ENCODE measurements around the gene HCFC1. TPM values are rescaled to one million over a fixed set of nuclear protein-coding genes. Genes with fewer than 3 reads are reported as not detected.

HCFC1 gene
- total and polyA plus RNA-seq, 2 of the 8 experiments (the other 6 are each of a cell fraction or from before 2014, with no cell fraction given): 24.9 to 117 TPM

DNA sequence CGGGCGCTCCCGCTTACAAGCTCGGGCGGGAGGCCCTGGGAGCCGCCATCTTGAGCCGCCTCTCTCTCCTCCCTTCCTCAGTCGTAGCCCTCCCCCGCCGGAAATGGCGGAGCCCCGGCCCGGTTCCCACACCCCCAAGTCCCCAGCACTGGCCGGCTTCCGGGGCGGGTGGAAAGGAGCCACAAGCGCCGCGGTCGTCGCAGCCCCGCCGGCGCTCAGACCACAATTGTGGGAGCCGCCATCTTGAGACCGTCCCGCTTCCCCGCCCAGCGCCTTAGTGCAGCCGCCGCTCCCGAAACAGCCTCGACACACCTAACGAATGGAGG is 531 bp downstream of the HCFC1 start (continued):
- TF ChIP-seq, protein P1, sequence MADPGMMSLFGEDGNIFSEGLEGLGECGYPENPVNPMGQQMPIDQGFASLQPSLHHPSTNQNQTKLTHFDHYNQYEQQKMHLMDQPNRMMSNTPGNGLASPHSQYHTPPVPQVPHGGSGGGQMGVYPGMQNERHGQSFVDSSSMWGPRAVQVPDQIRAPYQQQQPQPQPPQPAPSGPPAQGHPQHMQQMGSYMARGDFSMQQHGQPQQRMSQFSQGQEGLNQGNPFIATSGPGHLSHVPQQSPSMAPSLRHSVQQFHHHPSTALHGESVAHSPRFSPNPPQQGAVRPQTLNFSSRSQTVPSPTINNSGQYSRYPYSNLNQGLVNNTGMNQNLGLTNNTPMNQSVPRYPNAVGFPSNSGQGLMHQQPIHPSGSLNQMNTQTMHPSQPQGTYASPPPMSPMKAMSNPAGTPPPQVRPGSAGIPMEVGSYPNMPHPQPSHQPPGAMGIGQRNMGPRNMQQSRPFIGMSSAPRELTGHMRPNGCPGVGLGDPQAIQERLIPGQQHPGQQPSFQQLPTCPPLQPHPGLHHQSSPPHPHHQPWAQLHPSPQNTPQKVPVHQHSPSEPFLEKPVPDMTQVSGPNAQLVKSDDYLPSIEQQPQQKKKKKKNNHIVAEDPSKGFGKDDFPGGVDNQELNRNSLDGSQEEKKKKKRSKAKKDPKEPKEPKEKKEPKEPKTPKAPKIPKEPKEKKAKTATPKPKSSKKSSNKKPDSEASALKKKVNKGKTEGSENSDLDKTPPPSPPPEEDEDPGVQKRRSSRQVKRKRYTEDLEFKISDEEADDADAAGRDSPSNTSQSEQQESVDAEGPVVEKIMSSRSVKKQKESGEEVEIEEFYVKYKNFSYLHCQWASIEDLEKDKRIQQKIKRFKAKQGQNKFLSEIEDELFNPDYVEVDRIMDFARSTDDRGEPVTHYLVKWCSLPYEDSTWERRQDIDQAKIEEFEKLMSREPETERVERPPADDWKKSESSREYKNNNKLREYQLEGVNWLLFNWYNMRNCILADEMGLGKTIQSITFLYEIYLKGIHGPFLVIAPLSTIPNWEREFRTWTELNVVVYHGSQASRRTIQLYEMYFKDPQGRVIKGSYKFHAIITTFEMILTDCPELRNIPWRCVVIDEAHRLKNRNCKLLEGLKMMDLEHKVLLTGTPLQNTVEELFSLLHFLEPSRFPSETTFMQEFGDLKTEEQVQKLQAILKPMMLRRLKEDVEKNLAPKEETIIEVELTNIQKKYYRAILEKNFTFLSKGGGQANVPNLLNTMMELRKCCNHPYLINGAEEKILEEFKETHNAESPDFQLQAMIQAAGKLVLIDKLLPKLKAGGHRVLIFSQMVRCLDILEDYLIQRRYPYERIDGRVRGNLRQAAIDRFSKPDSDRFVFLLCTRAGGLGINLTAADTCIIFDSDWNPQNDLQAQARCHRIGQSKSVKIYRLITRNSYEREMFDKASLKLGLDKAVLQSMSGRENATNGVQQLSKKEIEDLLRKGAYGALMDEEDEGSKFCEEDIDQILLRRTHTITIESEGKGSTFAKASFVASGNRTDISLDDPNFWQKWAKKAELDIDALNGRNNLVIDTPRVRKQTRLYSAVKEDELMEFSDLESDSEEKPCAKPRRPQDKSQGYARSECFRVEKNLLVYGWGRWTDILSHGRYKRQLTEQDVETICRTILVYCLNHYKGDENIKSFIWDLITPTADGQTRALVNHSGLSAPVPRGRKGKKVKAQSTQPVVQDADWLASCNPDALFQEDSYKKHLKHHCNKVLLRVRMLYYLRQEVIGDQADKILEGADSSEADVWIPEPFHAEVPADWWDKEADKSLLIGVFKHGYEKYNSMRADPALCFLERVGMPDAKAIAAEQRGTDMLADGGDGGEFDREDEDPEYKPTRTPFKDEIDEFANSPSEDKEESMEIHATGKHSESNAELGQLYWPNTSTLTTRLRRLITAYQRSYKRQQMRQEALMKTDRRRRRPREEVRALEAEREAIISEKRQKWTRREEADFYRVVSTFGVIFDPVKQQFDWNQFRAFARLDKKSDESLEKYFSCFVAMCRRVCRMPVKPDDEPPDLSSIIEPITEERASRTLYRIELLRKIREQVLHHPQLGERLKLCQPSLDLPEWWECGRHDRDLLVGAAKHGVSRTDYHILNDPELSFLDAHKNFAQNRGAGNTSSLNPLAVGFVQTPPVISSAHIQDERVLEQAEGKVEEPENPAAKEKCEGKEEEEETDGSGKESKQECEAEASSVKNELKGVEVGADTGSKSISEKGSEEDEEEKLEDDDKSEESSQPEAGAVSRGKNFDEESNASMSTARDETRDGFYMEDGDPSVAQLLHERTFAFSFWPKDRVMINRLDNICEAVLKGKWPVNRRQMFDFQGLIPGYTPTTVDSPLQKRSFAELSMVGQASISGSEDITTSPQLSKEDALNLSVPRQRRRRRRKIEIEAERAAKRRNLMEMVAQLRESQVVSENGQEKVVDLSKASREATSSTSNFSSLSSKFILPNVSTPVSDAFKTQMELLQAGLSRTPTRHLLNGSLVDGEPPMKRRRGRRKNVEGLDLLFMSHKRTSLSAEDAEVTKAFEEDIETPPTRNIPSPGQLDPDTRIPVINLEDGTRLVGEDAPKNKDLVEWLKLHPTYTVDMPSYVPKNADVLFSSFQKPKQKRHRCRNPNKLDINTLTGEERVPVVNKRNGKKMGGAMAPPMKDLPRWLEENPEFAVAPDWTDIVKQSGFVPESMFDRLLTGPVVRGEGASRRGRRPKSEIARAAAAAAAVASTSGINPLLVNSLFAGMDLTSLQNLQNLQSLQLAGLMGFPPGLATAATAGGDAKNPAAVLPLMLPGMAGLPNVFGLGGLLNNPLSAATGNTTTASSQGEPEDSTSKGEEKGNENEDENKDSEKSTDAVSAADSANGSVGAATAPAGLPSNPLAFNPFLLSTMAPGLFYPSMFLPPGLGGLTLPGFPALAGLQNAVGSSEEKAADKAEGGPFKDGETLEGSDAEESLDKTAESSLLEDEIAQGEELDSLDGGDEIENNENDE (IDR thresholded peaks at IDR 0.05; ENCODE audit: insufficient replicate concordance, low read length): no peak
- no peak for TF ChIP-seq BCL11A (IDR thresholded peaks at IDR 0.05; ENCODE audit: low read depth in 2 of 2, low read length in 2 of 2)
- TF ChIP-seq JUND (IDR thresholded peaks at IDR 0.05; ENCODE audit: low read length): no peak
- TF ChIP-seq SP4 (IDR thresholded peaks at IDR 0.05; ENCODE audit: low read length): no peak
- TF ChIP-seq TAF1 (IDR thresholded peaks at IDR 0.05; ENCODE audit: low read depth, low read length): no peak
- TF ChIP-seq CHD1 (IDR thresholded peaks at IDR 0.05; ENCODE audit: low read depth, low read length): no peak; the same call in 1 of the 2 replicates
- no peak for TF ChIP-seq CREB1 (IDR thresholded peaks at IDR 0.05)
- TF ChIP-seq ZNF274 (IDR thresholded peaks at IDR 0.05; ENCODE audit: borderline replicate concordance, extremely low read depth, low read length): no peak
